LoVo (cell line): Measurements from ENCODE around the gene REPS2.
"Not testable (repeated sequence)": the region's sequence is repeated elsewhere in the genome, so short reads cannot be mapped to it uniquely, and the experiment has no call there.

Experiments
- DNase-seq: peaks from one replicate; pipeline ENCODE4 v3.0.0-alpha.2; 2016; ENCODE audit warnings: low spot score

Gene REPS2

DNA sequence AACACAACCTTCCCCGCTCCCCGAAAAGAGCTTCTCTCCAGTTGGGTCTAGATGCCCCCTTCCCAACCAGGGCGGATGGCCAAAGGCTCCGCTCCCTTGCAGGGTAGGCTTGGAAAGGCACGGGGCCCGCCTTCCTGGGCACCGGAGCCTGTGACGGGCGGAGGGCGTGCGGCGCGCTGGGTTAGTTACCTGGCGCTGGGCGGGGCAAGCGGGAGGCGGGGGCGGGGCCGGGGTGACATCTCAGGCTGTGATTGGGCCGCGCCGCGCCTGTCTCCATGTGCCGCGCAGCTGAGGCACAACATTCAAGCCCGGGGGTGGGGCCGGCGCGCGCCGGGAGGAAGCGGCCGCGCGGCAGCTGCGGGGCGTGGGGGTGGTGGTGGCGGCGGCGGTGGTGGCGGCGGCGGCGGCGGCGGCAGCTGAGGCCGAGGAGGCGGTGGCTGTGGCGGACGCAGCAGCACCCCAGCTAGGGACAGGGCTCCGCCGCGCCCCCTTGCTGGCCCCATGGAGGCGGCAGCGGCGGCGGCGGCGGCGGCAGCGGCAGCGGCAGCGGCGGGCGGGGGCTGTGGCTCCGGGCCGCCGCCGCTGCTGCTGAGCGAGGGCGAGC is at the start of gene REPS2:
Gene REPS2 (plus strand): TSS at position 298 of the 604 bp plus-strand sequence. CDS start 204 bp downstream, at position 502.
- peak; percentile 79 for DNase-seq

DNA sequence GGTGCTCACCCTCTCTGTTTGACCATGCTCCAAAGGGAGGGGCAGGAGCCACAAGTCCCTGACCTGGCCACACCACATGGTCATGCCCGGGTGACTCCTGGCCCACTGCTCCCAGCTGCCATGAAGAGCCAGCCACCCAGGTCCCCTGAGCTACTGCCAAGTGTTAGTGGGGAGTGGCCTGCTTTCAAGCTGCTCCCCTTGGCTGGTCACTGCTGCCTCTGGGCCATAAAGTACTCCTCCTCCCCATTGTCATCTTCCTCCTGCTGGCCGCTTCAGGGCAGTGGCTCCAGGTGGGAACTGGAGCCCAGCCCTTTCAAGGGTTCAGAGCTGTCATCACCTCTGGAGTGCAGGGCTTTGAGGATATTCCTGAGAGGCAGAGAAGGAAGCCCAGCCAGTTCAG is 49.0 kb upstream of the REPS2 start:
- no peak for DNase-seq

- no peak for DNase-seq
Measured at GRCh38 chrX:16903274-16904022, 43.0 kb upstream of the REPS2 start.

DNA sequence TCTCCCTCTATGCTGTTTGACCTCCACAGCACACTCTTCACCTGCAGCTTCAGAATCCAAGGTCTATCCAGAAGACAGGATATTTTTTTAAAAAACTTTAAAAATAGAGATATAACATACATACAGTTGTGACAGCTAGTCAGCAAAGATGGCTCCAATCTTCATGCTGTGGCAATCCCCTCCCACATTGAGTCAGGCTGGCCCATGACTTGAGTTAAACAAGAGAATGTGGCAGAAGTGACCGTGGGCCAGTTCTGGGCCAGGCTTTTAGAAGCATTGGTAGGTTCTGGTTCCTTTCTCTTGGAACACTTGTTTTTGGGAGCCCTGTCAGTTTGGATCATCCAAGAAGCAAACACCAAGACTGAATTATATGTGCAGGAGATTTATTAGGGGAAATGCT is 36.1 kb upstream of the REPS2 start:
- DNase-seq: no peak

GRCh38 chrX:16914058-16914457 is 32.4 kb upstream of the REPS2 start:
- DNase-seq: no peak

DNA sequence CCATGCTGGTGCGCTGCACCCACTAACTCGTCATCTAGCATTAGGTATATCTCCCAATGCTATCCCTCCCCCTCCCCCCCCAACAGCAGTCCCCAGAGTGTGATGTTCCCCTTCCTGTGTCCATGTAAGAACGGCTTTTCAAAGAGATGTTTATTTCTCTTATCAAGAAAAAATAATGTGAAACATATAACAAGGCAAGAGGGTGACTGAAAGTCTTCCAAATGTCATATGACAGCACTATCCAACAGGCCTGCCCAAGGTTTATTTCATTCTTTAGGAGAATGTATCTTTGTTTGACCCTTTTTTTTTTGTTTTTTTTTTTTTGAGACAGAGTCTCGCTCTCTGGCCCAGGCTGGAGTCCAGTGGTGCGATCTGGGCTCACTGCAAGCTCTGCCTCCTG is 29.9 kb upstream of the REPS2 start:
- no peak for DNase-seq

DNA sequence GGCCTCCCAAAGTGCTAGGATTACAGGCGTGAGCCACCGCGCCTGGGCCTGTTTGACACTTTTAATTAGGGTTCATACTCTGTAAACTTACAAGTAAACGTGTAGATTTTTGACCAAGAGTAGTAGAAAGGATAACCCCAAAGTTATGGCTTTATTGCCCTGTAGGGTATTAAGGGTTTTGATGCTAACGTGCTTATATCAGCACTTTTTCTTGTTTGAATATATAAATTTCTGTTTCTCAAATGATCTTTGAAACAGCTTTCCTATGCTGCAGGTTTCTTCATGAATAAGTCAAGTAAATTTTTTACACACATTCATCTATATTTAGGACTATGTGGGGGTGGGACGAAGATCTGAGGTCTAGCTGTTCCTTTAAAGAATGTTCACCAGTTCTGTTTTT is 29.3 kb upstream of the REPS2 start:
- DNase-seq: no peak

DNA sequence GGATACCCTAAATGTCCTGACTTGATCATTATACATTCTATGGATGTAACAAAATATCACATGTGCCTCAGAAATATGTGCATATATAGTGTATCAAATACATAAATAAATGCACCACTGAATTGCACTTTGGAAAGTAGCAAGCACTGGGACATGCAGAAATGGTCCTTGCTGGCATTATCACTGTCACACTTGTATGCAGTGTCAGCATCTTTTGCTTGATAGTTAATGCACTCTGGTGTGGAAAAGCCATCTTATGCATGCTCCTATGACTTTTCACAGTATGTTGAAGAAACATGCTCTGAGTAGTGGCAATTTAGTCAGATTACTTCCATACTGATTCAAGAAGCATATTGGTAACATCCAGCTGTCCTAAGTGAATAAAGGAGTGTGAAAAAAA is 27.5 kb upstream of the REPS2 start:
- DNase-seq: no peak

GRCh38 chrX:16920075-16920474 is 26.4 kb upstream of the REPS2 start:
- DNase-seq: no peak

- DNase-seq: no peak
Measured at GRCh38 chrX:16923157-16923556, 23.3 kb upstream of the REPS2 start.

DNA sequence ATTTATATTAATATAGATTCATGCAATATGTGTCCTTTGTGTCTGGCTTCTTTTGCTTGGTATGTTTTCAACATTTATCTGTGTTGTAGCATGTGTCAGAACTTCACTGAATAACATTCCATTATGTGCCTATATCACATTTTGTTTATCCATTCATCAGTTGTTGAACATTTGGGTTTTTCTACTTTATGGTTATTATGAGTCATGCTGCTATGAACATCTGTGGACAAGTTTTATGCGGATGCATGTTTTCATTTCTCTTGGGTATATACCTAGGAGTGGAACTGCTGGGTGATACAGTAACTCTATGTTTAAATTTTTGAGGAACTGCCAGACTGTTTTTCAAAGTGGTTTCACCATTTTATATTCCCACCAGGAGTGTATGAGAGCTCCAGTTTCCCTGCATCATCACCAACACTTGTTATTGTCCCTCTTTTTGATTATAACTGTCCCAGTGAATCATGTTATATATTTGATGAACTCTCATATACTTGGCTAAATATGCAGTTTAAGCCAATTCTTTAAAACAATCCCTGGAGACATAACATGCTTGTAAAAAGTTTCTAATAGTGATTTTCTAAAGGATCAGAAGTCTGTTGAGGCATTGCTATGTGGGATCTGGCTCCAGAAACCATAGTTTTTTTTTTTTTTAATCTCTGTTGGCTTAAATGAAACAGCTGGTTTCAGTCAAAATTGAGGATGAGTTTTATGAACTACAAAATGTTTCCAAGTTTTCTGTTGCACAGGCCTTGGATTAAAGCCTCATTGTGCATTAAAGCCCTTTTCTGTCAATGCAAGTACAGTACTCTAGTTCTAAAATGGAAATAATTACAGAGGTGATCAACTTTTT is 21.6 kb upstream of the REPS2 start:
- DNase-seq: no peak

GRCh38 chrX:16930392-16930791 is 16.1 kb upstream of the REPS2 start:
- DNase-seq: no peak

- no peak for DNase-seq
Measured at GRCh38 chrX:16931371-16931770, 15.1 kb upstream of the REPS2 start.

GRCh38 chrX:16931855-16932575 is 14.4 kb upstream of the REPS2 start:
- DNase-seq: no peak

DNA sequence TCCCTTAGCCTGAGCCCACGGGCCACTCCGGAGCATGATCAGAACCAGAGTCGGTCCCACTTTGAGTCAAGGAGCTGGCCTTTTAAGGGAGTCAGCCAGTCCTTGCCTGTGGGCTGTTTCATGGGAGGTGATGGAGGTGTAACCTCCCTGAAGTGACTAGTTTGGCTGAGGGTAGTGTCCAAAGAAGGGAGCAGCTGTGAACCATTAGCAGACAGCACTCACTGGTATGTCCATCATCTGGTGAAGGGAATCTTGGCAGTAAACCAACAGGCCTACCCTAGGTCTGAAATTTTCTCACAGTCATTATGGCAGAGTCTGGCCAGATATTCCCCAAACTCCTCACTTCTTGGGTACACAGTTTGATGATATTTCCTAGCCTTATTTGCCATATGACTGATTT is 12.3 kb upstream of the REPS2 start:
- no peak for DNase-seq

- no peak for DNase-seq
Measured at GRCh38 chrX:16946971-16947562, 609 bp downstream of the REPS2 start.

DNA sequence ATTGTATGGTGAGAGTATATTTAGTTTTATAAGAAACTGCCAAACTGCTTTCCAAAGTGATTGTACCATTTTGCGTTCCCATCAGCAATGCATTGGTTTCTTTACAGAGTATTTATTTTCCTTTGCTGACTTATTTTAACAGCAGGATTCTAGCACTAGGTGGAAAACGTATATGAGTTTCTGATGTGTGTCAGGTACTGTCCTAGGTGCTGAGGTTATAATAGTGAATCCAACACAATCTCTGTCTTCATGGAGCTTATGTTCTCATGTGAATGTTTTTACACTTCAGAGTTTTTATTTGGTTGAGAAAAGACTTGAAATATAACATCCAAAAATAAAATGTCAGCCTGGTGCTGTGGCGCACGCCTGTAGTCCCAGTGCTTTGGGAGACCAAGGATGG is 4.0 kb downstream of the REPS2 start:
- no peak for DNase-seq

DNA sequence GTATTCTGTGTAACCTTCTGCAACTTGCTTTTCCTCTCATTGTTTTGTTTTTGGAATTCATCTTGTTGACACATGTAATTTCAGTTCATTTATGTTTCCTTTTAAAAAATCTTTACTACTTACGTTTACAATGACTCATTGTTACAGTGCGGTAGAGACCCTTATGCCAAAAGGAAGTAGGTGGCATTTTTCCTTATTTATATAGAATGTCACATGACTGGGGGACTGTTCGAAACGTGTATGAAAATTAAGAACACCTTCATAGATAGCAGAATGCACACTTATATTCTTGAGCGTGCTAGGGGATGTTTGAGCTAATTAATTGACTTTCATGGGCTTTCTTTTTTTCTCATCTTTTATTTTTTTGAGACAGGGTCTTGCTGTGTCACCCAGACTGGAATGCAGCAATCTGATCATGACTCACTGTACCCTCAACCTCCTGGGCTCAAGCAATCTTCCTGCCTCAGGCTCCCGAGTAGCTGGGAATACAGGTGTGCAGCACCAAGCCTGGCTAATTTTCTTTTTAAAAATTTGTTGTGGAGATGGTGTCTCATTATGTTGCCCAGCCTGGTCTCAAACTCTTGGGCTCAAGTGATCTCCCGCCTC is 7.3 kb downstream of the REPS2 start:
- DNase-seq: peak; percentile 59

DNA sequence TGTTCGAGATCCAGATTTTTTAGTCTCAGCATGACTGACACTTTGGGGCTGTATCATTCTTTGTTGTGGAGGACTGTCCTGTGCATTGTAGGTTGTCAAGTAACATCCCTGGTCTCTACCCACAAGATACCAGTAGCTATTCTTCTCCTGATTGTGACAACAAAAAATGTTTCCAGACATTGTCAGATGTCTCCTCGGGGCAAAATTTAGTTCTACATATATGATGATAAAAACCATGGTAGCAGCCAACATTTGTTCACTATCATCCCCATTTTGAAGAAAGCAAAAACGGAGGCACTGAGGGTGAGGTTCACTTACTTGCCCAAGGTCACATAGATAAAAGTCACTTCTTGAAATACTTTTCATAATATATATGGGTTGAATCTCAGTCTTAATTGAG is 11.3 kb downstream of the REPS2 start:
- no peak for DNase-seq

GRCh38 chrX:16958356-16958755 is 11.9 kb downstream of the REPS2 start:
- no peak for DNase-seq

GRCh38 chrX:16962661-16963060 is 16.2 kb downstream of the REPS2 start:
- not testable (repeated sequence) for DNase-seq
